CD14-positive monocyte (primary cell): ENCODE measurements around the gene ZNF248. TPM values are rescaled to one million over a fixed set of nuclear protein-coding genes. Genes with fewer than 3 reads are reported as not detected.

Source experiments
- DNase-seq, 3 donors: peaks; one replicate each; pipeline ENCODE4 v3.0.0-alpha.2; 2011 to 2022
- H2AFZ ChIP-seq: 2 replicates; pipeline ENCODE4 v1.6.0; 2012; ENCODE audit warnings: mild to moderate bottlenecking, low read depth, low read length, inconsistent platforms; ENCODE audit not compliant: insufficient read depth, poor library complexity, severe bottlenecking
- H3K27ac ChIP-seq, 2 donors: 1 replicate in 1 of 2; 2 replicates in 1 of 2; pipeline ENCODE4 v1.5.1; 2012 to 2013; ENCODE audit warnings: low read length in 2 of 2, control low read depth in 1 of 2, inconsistent platforms in 1 of 2, low read depth in 1 of 2, mild to moderate bottlenecking in 1 of 2
- H3K27me3 ChIP-seq, 2 donors: one replicate each; pipeline versions ENCODE4 v1.6.0 to v1.6.1; 2011 to 2013; ENCODE audit warnings: low read length in 2 of 2; ENCODE audit not compliant: control insufficient read depth in 2 of 2, insufficient read depth in 2 of 2
- H3K36me3 ChIP-seq, 2 donors: replicated peaks in 1 of 2; 1 replicate in 1 of 2; 2 replicates in 1 of 2; pipeline versions ENCODE4 v1.5.1 to v1.6.1; 2012 to 2013; ENCODE audit warnings: low read length in 2 of 2, control low read depth in 1 of 2, inconsistent platforms in 1 of 2, mild to moderate bottlenecking in 1 of 2; ENCODE audit not compliant: insufficient read depth in 2 of 2, control insufficient read depth in 1 of 2
- H3K4me1 ChIP-seq, 2 donors: 1 replicate in 1 of 2; 2 replicates in 1 of 2; pipeline versions ENCODE4 v1.5.1 to v1.6.1; 2012 to 2013; ENCODE audit warnings: low read length in 2 of 2, control low read depth in 1 of 2, inconsistent platforms in 1 of 2, mild to moderate bottlenecking in 1 of 2, moderate library complexity in 1 of 2; ENCODE audit not compliant: insufficient read depth in 2 of 2, control insufficient read depth in 1 of 2
- H3K4me2 ChIP-seq: replicated peaks from 2 replicates; pipeline ENCODE3; 2012; ENCODE audit warnings: low read length, moderate library complexity, mild to moderate bottlenecking; ENCODE audit not compliant: poor library complexity, severe bottlenecking; ENCODE audit errors: extremely low read depth
- H3K4me3 ChIP-seq, 3 experiments: fragments of 200-600 bp in 1 of 3; sonication (generic) in 1 of 3; replicated peaks in 1 of 3; 1 replicate in 2 of 3; 2 replicates in 1 of 3; pipeline ENCODE4 v1.5.1; 2011 to 2013; ENCODE audit warnings: low read length in 3 of 3, mild to moderate bottlenecking in 3 of 3, control low read depth in 2 of 3, low read depth in 2 of 3, inconsistent platforms in 1 of 3, moderate library complexity in 1 of 3
- H3K79me2 ChIP-seq: 2 replicates; pipeline ENCODE4 v1.6.0; 2012; ENCODE audit warnings: mild to moderate bottlenecking, control low read depth, inconsistent platforms, low read length, moderate library complexity; ENCODE audit not compliant: insufficient read depth
- H3K9ac ChIP-seq: 2 replicates; pipeline ENCODE4 v1.6.0; 2017; ENCODE audit warnings: low read length, mild to moderate bottlenecking; ENCODE audit not compliant: insufficient read depth, poor library complexity, severe bottlenecking
- H3K9me3 ChIP-seq, 2 donors: replicated peaks in 1 of 2; 1 replicate in 1 of 2; 2 replicates in 1 of 2; pipeline versions ENCODE4 v1.5.1 to v1.6.1; 2012 to 2013; ENCODE audit warnings: low read length in 2 of 2, control low read depth in 1 of 2; ENCODE audit not compliant: control insufficient read depth in 1 of 2, insufficient read depth in 1 of 2
- H4K20me1 ChIP-seq: 2 replicates; pipeline ENCODE4 v1.6.0; 2012; ENCODE audit warnings: mild to moderate bottlenecking, low read length, control low read depth, moderate library complexity; ENCODE audit not compliant: insufficient read depth
- H3K27ac Mint-ChIP-seq, 7 donors: one replicate each; pipeline ENCODE4 v1.8.0; 2020; ENCODE audit warnings: mild to moderate bottlenecking in 7 of 7, mixed read lengths in 7 of 7, moderate library complexity in 6 of 7, inconsistent platforms in 2 of 7
- H3K27me3 Mint-ChIP-seq, 3 donors: one replicate each; pipeline ENCODE4 v1.8.0; 2021 to 2022; ENCODE audit warnings: low read depth in 3 of 3, mild to moderate bottlenecking in 3 of 3, mixed read lengths in 3 of 3, moderate library complexity in 3 of 3, inconsistent platforms in 1 of 3
- H3K36me3 Mint-ChIP-seq, 2 donors: one replicate each; pipeline ENCODE4 v1.8.0; 2020; ENCODE audit warnings: mixed read lengths in 2 of 2, inconsistent platforms in 1 of 2, mild to moderate bottlenecking in 1 of 2
- H3K4me1 Mint-ChIP-seq: one replicate; pipeline ENCODE4 v1.8.0; 2020; ENCODE audit warnings: mild to moderate bottlenecking, mixed read lengths
- H3K4me3 Mint-ChIP-seq, 2 donors: one replicate each; pipeline ENCODE4 v1.8.0; 2020; ENCODE audit warnings: mild to moderate bottlenecking in 2 of 2, mixed read lengths in 2 of 2, moderate library complexity in 1 of 2
- H3K9me3 Mint-ChIP-seq, 7 donors: one replicate each; pipeline ENCODE4 v1.8.0; 2020 to 2022; ENCODE audit warnings: mixed read lengths in 7 of 7, mild to moderate bottlenecking in 6 of 7, moderate library complexity in 6 of 7, inconsistent platforms in 2 of 7
- CTCF ChIP-seq: fragments of 200-600 bp; IDR thresholded peaks from one replicate; pipeline ENCODE4 v1.8.0; 2022; ENCODE audit warnings: antibody characterized with exemption, mild to moderate bottlenecking
- WGBS: methylation state at CpG from one replicate; pipeline ENCODE4 v1.1.5; 2013; ENCODE audit warnings: missing lambda C conversion rate; ENCODE audit not compliant: insufficient coverage; 5-methylcytosine and 5-hydroxymethylcytosine counted together
- intact Hi-C, 2 donors: fragments of 100-400 bp; cut with micrococcal nuclease; formaldehyde crosslinking; loops; one replicate each; pipeline versions ENCODE4 v1.15.0 to v1.15.1; 2023
- polyA plus RNA-seq, 3 donors: library from polyadenylated mRNA; depleted of rRNA in 1 of 3; unstranded in 2 of 3; stranded (reverse) in 1 of 3; fragments of 300-500 nt in 2 of 3; fragments of >200 nt in 1 of 3; fragmentation: Illumina TruSeq in 2 of 3; gene quantifications; 1 replicate in 2 of 3; 2 replicates in 1 of 3; pipeline ENCODE4 v1.2.3, GENCODE V29; 2012 to 2021

Gene ZNF248
- polyA plus RNA-seq, 3 donors = 0.44 to 2.2 (median 0.94) TPM

GRCh38 chr10:37819797-37820196, 37.6 kb downstream of the ZNF248 start:
- H3K4me2 ChIP-seq = no peak overlapping the region
- H2AFZ ChIP-seq = no peak overlapping the region
- no peak for TF ChIP-seq CTCF
- Mint-ChIP-seq H3K27me3 (peaks cover 1 to 6% (median 3%) of the 10 kb centered on the region in 3 donors), H3K4me1 (no peaks in the 10 kb centered on the region), H3K4me3 (no peak overlapping the region), H3K27ac (no peak overlapping the region), H3K9me3 (peaks cover 25 to 60% (median 58%) of the 10 kb centered on the region in 7 donors), H3K36me3 (no peaks in the 10 kb centered on the region)
- no peaks in the 10 kb centered on the region for H3K27me3 ChIP-seq
- intact Hi-C loops = no loop called here
- peaks cover 63 to 73% of the 10 kb centered on the region in 2 donors for H3K9me3 ChIP-seq
- H3K36me3 ChIP-seq = no peaks in the 10 kb centered on the region
- no peak for DNase-seq
- no peak overlapping the region for H3K27ac ChIP-seq
- no peak overlapping the region for H3K4me3 ChIP-seq
- H4K20me1 ChIP-seq = no peaks in the 10 kb centered on the region
- WGBS = 93% methylated on average over 6 of the region's 6 CpGs
- H3K4me1 ChIP-seq = no peaks in the 10 kb centered on the region
- no peak overlapping the region for H3K9ac ChIP-seq
- no peaks in the 10 kb centered on the region for H3K79me2 ChIP-seq

GRCh38 chr10:37816290-37816689, 41.1 kb downstream of the ZNF248 start:
- no peak overlapping the region for H2AFZ ChIP-seq
- 73% methylated on average over 2 of the region's 6 CpGs for WGBS
- Mint-ChIP-seq H3K36me3 (no peaks in the 10 kb centered on the region), H3K4me1 (no peaks in the 10 kb centered on the region), H3K9me3 (peaks cover 42 to 63% (median 50%) of the 10 kb centered on the region in 7 donors), H3K27ac (no peak overlapping the region), H3K4me3 (no peak overlapping the region), H3K27me3 (peaks cover 1 to 3% (median 2%) of the 10 kb centered on the region in 3 donors)
- no peak overlapping the region for H3K4me2 ChIP-seq
- intact Hi-C loops = no loop called here
- H3K79me2 ChIP-seq = no peaks in the 10 kb centered on the region
- DNase-seq = no peak
- peaks cover 62 to 74% of the 10 kb centered on the region in 2 donors for H3K9me3 ChIP-seq
- H4K20me1 ChIP-seq = no peaks in the 10 kb centered on the region
- H3K27ac ChIP-seq = no peak overlapping the region
- TF ChIP-seq CTCF = no peak
- H3K36me3 ChIP-seq = no peaks in the 10 kb centered on the region
- H3K4me3 ChIP-seq = no peak overlapping the region
- H3K9ac ChIP-seq = no peak overlapping the region
- H3K27me3 ChIP-seq = no peaks in the 10 kb centered on the region
- no peaks in the 10 kb centered on the region for H3K4me1 ChIP-seq
